Ascending aorta (tissue), 2 donors: ENCODE data around the gene LHX3. TPM values are rescaled to one million over a fixed set of nuclear protein-coding genes. Genes with fewer than 3 reads are reported as not detected.
A peak's percentile ranks its signal among the peaks of the same experiment; 100 is the strongest.

Experiments
- DNase-seq, 2 donors: peaks; one replicate each; pipeline ENCODE4 v3.0.0-alpha.2; 2019; ENCODE audit warnings: low spot score in 2 of 2
- H3K27ac ChIP-seq, 2 donors: fragments of 200-600 bp; sonication (generic); one replicate each; pipeline ENCODE4 v1.5.1; 2016 to 2017; ENCODE audit warnings: mild to moderate bottlenecking in 1 of 2
- H3K27me3 ChIP-seq: fragments of 200-600 bp; sonication (generic); one replicate; pipeline ENCODE4 v1.5.1; 2017
- H3K36me3 ChIP-seq, 2 donors: fragments of 200-600 bp; sonication (generic); one replicate each; pipeline ENCODE4 v1.5.1; 2016
- H3K4me1 ChIP-seq, 2 donors: fragments of 200-600 bp; sonication (generic); one replicate each; pipeline ENCODE4 v1.5.1; 2016 to 2017; ENCODE audit warnings: mild to moderate bottlenecking in 1 of 2
- H3K4me3 ChIP-seq, 2 donors: fragments of 200-600 bp; sonication (generic); one replicate each; pipeline ENCODE4 v1.5.1; 2016 to 2017; ENCODE audit warnings: mild to moderate bottlenecking in 1 of 2
- H3K9me3 ChIP-seq, 2 donors: fragments of 200-600 bp; sonication (generic); one replicate each; pipeline ENCODE4 v1.5.1; 2016
- intact Hi-C: fragments of 100-400 bp; cut with DNase I; formaldehyde crosslinking; loops from one replicate; pipeline ENCODE4 v1.15.1; 2023
- total RNA-seq: library from RNA; depleted of rRNA; stranded (reverse); fragments of >200 nt; gene quantifications from one replicate; pipeline ENCODE4 v1.1.0, GENCODE V29; 2016
- TF ChIP-seq, protein P1 (sequence below), 3 experiments: fragments of 200-600 bp in 2 of 3; fragments of 450-650 bp in 1 of 3; sonication (generic) in 2 of 3; IDR thresholded peaks; one replicate each; pipeline ENCODE4 v1.5.1; 2016 to 2019; ENCODE audit warnings: antibody characterized with exemption in 3 of 3, mild to moderate bottlenecking in 1 of 3, moderate library complexity in 1 of 3

The LHX3 gene
- total RNA-seq, 1 donor from 2014 or later = not detected

DNA sequence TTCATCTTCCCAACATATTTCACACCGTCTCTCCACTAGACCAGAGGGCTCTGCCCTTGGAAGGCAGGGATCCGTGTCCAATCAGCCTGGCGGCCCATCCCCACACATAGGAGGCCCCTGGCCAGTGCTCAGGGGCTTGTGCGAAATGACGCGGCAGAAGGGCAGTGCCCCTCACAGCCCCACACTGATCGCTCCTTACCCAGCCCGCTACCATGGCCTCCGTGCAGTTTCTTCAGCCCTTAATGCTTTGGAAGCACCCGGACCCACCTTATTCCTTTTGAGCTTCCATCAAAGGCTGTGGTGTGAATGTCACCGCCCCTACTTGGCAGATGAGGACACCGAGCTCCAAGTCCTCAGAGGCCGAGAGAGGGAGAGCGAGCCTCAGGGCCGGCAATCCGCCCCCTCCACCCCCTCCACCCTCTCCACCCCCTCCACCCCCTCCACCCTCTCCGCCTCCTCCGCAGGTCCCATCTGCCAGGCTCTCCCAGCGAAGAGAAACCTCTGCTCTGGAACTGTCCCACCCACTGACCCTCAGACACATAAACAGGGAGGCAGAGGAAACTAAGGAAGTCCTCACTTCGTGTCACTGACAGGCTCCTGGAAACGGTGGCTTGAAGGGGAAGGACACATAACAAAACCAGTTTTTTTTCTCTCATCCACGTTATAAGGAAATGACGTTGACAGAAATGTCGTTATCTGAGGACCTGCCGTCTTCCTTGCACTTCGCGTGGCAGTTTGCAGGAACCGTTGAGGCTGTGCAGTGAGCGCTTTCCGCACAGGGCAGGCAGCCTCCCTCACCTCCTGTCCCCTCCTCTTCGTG, 26.8 kb upstream of the LHX3 start:
- H3K27me3 ChIP-seq = no peaks in the 10 kb centered on the region
- H3K9me3 ChIP-seq = no peaks in the 10 kb centered on the region
- no peaks in the 10 kb centered on the region for H3K4me1 ChIP-seq
- intact Hi-C loops = no loop called here
- no peak overlapping the region for H3K4me3 ChIP-seq
- H3K27ac ChIP-seq = no peak overlapping the region
- TF ChIP-seq, protein P1, sequence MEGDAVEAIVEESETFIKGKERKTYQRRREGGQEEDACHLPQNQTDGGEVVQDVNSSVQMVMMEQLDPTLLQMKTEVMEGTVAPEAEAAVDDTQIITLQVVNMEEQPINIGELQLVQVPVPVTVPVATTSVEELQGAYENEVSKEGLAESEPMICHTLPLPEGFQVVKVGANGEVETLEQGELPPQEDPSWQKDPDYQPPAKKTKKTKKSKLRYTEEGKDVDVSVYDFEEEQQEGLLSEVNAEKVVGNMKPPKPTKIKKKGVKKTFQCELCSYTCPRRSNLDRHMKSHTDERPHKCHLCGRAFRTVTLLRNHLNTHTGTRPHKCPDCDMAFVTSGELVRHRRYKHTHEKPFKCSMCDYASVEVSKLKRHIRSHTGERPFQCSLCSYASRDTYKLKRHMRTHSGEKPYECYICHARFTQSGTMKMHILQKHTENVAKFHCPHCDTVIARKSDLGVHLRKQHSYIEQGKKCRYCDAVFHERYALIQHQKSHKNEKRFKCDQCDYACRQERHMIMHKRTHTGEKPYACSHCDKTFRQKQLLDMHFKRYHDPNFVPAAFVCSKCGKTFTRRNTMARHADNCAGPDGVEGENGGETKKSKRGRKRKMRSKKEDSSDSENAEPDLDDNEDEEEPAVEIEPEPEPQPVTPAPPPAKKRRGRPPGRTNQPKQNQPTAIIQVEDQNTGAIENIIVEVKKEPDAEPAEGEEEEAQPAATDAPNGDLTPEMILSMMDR (IDR thresholded peaks at IDR 0.05) = no peak
- peaks cover 10 to 16% of the 10 kb centered on the region in 2 donors for H3K36me3 ChIP-seq
- DNase-seq = no peak

DNA sequence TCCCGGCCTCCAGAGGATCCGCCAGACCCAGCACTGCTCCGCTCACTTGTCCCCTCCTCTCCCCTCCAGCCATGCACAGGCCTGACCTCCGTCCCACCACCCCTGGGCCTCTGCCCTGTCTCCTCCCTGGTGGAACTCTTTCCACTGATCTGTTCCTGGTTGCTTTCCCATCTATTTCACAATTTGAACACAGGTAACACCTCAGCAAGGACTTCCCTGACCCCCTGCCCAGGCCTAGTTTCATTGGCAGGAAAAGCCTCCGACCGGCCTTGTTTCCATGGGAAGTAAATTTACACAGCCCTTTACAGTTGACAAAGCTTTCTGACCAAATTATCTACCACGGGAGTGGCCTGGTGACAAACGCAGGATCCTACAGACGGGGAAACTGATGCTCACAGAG, 25.8 kb upstream of the LHX3 start:
- DNase-seq = no peak
- TF ChIP-seq, protein P1 (IDR thresholded peaks at IDR 0.05) = no peak
- no peaks in the 10 kb centered on the region for H3K27me3 ChIP-seq
- H3K4me3 ChIP-seq = no peak overlapping the region
- H3K4me1 ChIP-seq = no peaks in the 10 kb centered on the region
- H3K27ac ChIP-seq = no peak overlapping the region
- intact Hi-C loops = no loop called here
- H3K9me3 ChIP-seq = no peaks in the 10 kb centered on the region
- peaks cover 4 to 8% of the 10 kb centered on the region in 2 donors for H3K36me3 ChIP-seq

DNA sequence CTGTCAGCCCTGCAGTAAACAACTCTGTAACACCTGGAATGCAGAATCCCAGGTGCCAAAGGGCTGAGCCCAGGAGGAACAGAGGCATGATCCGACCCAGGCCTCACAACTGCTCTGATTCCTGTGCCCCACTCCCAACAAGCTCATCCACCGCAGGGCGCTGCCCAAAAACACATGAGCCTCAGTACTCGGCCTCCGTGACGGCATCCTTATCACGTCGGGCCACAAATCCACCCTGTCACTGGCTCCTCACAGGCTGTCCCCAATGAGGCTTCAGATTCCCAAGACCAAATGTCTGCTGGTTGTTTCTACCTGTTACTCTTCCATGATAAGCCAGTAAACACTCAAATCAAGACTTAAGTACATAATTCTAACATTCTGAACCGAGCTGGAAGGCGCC, 25.4 kb upstream of the LHX3 start:
- intact Hi-C loops = no loop called here

DNA sequence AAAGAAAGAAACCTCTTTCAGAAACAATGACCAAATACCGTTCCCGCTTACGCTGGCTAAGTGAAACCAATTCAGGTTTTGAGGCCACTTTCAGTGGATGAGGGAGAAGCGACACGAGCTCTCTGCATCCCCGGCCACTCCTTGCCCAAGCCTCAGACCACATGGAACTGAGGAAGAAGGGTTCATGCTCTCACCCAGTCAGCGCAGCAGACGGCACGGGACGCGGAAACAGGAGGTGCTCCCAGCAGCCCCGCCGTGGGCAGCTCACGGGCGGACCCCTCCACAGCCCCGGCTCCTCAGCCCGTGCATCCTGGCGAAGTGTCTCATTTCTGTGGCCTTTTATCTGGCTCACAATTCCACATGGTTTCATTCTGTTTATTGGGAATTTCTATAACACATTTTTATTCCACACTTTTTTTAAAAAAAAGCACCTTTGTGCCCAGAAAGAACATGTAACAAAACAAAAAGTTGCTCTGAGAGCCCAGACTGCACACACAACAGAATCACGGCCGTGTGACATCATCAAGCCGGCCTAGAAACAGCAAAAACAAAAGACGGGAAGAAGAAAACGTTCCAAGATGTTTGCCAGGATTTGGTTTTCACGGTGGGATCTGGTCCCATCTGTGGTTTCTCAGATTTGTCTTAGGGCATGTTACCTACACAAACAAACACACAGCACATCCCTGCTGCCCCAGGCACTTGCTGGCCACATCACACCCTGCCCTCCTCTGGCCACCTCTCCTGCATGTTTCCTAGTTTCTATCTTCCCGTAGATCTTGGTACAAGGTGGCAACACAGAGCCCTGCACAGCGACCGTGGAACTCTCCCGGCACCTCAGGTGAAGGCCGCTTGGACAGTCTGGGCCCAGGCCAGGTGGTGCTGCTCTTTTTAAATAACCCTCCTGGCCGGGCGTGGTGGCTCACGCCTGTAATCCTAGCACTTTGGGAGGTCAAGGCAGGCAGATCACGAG, 24.5 kb upstream of the LHX3 start:
- DNase-seq = no peak
- intact Hi-C loops = no loop called here

More for the DNA sequence above, 25.4 kb upstream of the LHX3 start:
- no peaks in the 10 kb centered on the region for H3K9me3 ChIP-seq
- H3K27me3 ChIP-seq = no peaks in the 10 kb centered on the region
- TF ChIP-seq, protein P1 (IDR thresholded peaks at IDR 0.05) = no peak
- H3K36me3 ChIP-seq = peaks cover 1 to 4% of the 10 kb centered on the region in 2 donors
- no peaks in the 10 kb centered on the region for H3K4me1 ChIP-seq
- DNase-seq = no peak
- H3K4me3 ChIP-seq = no peak overlapping the region
- H3K27ac ChIP-seq = no peak overlapping the region

More for the DNA sequence above, 24.5 kb upstream of the LHX3 start:
- Histone ChIP-seq H3K9me3 (no peaks in the 10 kb centered on the region), H3K4me1 (no peaks in the 10 kb centered on the region), H3K4me3 (peak overlapping the region in 1 of 2 donors; percentile 35), H3K36me3 (peaks cover 0 to 6% of the 10 kb centered on the region in 2 donors), H3K27ac (no peak overlapping the region), H3K27me3 (no peaks in the 10 kb centered on the region)
- TF ChIP-seq, protein P1 (IDR thresholded peaks at IDR 0.05) = no peak
